Osteoblast (primary cell): ENCODE measurements around the gene SLC34A1. TPM values are rescaled to one million over a fixed set of nuclear protein-coding genes. Genes with fewer than 3 reads are reported as not detected.

Experiments
- DNase-seq: peaks from one replicate; pipeline ENCODE4 v3.0.0; 2011; ENCODE audit warnings: low spot score, mixed read lengths; ENCODE audit not compliant: insufficient read length; ENCODE audit errors: missing footprints
- H2AFZ ChIP-seq: 2 replicates; pipeline ENCODE4 v1.6.0; 2011; ENCODE audit warnings: mild to moderate bottlenecking, low read length
- H3K27ac ChIP-seq: 2 replicates; pipeline ENCODE4 v1.5.1; 2011; ENCODE audit warnings: mild to moderate bottlenecking, low read depth, low read length, moderate library complexity
- H3K27me3 ChIP-seq: 2 replicates; pipeline ENCODE4 v1.6.0; 2012; ENCODE audit warnings: mild to moderate bottlenecking, control low read depth, inconsistent platforms, low read length, moderate library complexity; ENCODE audit not compliant: insufficient read depth
- H3K36me3 ChIP-seq: 2 replicates; pipeline ENCODE4 v1.5.1; 2011; ENCODE audit warnings: mild to moderate bottlenecking, low read length, control low read depth, moderate library complexity; ENCODE audit not compliant: insufficient read depth
- H3K4me1 ChIP-seq: 2 replicates; pipeline ENCODE4 v1.5.1; 2011; ENCODE audit warnings: mild to moderate bottlenecking, low read length, control low read depth, moderate library complexity; ENCODE audit not compliant: insufficient read depth
- H3K4me2 ChIP-seq: 2 replicates; pipeline ENCODE4 v1.6.0; 2011; ENCODE audit warnings: mild to moderate bottlenecking, low read length; ENCODE audit not compliant: insufficient read depth
- H3K4me3 ChIP-seq: fragments of 200-600 bp; sonication (generic); 3 replicates; pipeline ENCODE4 v1.5.1; 2012; ENCODE audit warnings: mild to moderate bottlenecking, low read length, inconsistent platforms; ENCODE audit not compliant: insufficient read depth
- H3K79me2 ChIP-seq: 2 replicates; pipeline ENCODE4 v1.6.0; 2012; ENCODE audit warnings: mild to moderate bottlenecking, low read length, control low read depth, inconsistent platforms; ENCODE audit not compliant: insufficient read depth
- H3K9me3 ChIP-seq: 2 replicates; pipeline ENCODE4 v1.5.1; 2011; ENCODE audit warnings: low read depth, low read length, control low read depth
- H4K20me1 ChIP-seq: 2 replicates; pipeline ENCODE4 v1.6.0; 2012; ENCODE audit warnings: mild to moderate bottlenecking, low read length, control low read depth; ENCODE audit not compliant: insufficient read depth
- CTCF ChIP-seq: IDR thresholded peaks from 2 replicates; pipeline ENCODE4 v1.5.1; 2011; ENCODE audit warnings: mild to moderate bottlenecking, low read depth, low read length, moderate library complexity; ENCODE audit errors: extremely low read depth
- total RNA-seq: library from RNA; depleted of rRNA; stranded (reverse); fragments of >200 nt; gene quantifications from 2 replicates; pipeline ENCODE4 v1.2.3, GENCODE V29; 2012

SLC34A1 gene
- total RNA-seq, 1 donor: not detected

GRCh38 chr5:177440990-177441780 lies 57.0 kb downstream of the SLC34A1 start:
- Histone ChIP-seq H3K4me1 (peaks cover 5% of the 10 kb centered on the region), H3K36me3 (peaks cover 7% of the 10 kb centered on the region), H3K4me3 (no peak overlapping the region), H4K20me1 (no peaks in the 10 kb centered on the region), H3K4me2 (no peak overlapping the region), H3K9me3 (no peaks in the 10 kb centered on the region), H3K27me3 (no peaks in the 10 kb centered on the region), H3K79me2 (no peaks in the 10 kb centered on the region), H2AFZ (no peak overlapping the region), H3K27ac (no peak overlapping the region)
- no peak for TF ChIP-seq CTCF
- peak; percentile 49 for DNase-seq

- H3K4me1 ChIP-seq: peaks cover 8% of the 10 kb centered on the region
- DNase-seq: peak; percentile 37
Measured at GRCh38 chr5:177442066-177442826, 58.0 kb downstream of the SLC34A1 start.

GRCh38 chr5:177443144-177443983 lies 59.1 kb downstream of the SLC34A1 start:
- Histone ChIP-seq H3K4me1 (peaks cover 16% of the 10 kb centered on the region), H3K4me2 (no peak overlapping the region), H3K36me3 (peaks cover 4% of the 10 kb centered on the region), H3K27me3 (no peaks in the 10 kb centered on the region), H3K79me2 (no peaks in the 10 kb centered on the region), H2AFZ (no peak overlapping the region), H3K9me3 (no peaks in the 10 kb centered on the region), H3K4me3 (no peak overlapping the region), H3K27ac (no peak overlapping the region), H4K20me1 (peaks cover 4% of the 10 kb centered on the region)
- no peak for TF ChIP-seq CTCF
- DNase-seq: no peak

More at GRCh38 chr5:177442066-177442826, 58.0 kb downstream of the SLC34A1 start:
- Histone ChIP-seq H3K9me3 (no peaks in the 10 kb centered on the region), H3K27me3 (no peaks in the 10 kb centered on the region), H3K4me3 (no peak overlapping the region), H3K79me2 (no peaks in the 10 kb centered on the region), H2AFZ (no peak overlapping the region), H3K36me3 (peaks cover 7% of the 10 kb centered on the region), H3K4me2 (no peak overlapping the region), H4K20me1 (no peaks in the 10 kb centered on the region), H3K27ac (no peak overlapping the region)
- TF ChIP-seq CTCF: no peak
